ENCODE measurements around the gene NALCN.

NALCN gene

DNA sequence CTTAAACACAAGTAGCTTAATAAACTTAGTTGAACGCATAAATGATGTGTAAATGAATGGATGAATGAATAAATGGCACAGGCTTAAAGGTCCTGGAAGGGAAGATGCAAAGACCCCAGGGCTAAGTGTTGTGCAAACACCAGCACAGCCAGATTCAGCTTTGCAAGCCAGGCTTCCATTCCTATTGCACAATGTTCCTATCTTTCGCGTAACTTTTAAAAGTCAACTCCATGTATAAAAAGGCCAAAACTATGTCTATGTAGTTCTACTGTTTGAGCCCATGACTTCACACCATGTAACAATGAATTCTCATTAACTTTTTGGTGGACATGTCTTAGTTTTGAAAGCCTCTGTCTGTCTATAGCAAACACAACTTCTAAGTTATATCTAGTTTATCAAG is 226.0 kb downstream of the NALCN start:
- no peak for DNase-seq

DNA sequence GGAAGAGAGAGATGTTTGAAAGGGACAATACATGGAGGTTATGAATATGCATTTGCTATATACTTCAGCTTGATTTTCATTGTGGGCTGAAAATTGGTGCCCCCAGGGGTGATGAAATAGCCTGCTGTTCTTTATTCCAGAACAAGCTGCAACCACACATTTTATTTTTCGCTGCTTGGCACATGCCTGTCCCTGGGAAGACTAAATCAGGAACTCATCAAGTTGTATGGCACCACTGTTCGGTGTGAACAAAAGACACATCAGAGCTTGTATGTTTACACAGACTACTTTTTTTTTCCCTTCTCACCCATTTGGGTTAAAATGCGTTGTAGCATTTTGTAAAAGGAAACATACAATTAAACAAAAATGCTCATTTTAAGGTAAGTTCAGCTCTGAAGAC is 230.7 kb downstream of the NALCN start:
- DNase-seq, result no peak

DNA sequence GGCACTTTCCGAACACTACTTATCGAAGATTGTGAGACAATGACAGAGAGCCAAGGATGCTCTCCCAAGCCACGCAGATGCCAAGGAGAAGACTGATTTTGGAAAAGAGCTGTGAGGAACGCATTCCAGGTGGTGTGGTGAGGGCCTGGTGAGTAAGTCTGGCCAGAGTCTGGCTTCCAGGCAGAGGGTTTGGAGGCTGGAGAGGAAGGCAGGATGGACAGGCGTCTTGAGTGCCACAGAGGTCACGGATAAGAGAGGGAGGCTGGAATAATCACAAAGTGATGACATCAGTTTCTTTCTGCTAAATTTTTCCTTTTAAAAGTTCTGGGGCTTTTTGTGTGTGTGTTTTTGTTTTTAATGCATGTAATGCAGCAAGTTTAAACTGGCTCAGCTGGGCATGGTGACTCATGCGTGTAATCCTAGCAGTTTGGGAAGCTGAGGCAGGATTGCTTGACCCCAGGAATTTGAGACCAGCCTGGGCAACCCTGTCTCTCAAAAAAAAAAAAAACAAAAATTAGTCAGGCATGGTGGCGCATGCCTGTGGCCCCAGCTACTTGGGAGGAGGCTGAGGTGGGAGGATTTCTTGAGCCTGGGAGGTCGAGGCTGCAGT is 235.1 kb downstream of the NALCN start:
- no peak for DNase-seq

DNA sequence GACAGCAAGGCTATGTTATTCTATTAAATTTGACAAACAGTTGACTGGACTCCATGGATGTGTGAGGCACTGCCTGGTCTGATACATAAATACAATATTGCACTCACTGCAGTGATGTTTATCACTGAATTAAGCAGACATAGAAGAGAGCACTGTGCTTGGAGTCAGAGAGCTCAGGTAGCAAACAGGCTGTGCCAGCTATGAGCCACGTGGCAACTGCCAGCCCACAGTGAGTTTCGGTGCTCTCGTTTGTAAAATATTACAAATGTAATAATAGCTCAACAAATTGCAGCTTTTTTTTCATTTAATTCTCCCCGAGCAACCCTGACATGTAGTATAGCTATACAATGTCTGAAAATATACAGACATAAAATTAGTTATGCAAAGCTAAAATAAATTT is 237.3 kb downstream of the NALCN start:
- DNase-seq, result no peak

DNA sequence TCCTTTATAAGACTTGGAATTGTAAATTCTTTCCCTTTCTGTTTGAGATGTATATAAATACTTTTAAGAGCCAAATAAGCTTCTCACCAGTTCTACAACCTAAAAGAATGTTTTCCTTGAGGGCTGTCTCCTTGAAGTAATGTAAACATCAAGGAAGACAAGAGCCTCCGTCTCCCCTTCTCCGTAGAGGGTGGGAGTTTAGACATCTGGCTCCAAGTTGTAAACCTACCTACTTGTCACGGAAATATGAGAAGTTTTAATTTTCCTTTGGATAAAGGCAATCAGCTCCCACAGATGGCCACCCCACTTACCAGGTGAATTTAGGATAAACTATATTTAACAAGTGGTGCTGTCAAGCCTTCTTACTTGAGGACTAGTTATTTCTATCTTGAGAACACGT is 237.9 kb downstream of the NALCN start:
- no peak for DNase-seq

DNA sequence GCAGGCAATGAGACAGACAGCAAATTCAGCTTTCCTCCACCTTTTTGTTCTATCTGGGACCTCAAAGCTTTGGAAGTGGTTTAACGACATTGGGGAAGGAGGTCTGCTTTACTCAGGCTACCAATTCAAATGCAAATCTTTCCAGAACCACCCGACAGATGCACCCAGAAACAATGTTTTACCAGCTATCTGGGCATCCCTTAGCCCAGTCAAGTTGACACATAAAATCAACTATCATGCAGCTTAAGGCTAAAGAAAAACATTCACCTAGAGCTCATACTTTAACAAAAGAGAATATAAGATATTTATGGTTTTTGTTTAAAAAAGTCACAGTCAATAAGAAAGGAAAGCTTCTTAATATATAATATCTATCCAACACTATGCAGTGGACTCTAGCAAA is 246.0 kb downstream of the NALCN start:
- DNase-seq, result no peak

DNA sequence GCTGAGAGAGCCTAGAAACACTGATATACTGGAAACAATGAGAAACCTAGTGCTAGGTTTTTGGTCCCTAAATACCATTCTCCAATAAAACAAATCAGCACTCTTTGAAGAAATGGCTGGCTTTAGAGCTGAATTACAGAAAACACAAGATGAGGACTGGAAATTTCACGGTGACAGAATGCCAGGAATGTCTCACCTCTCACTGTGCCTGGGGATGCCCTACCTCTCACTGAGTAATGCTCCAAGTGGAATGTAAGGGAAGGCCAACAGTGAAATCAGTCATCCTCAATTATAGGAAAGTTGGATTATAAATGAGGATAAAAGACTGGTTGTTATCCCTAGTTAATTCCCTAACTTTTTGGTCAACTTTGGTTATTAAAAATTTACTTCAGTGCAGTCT is 259.0 kb downstream of the NALCN start:
- no peak for DNase-seq

DNA sequence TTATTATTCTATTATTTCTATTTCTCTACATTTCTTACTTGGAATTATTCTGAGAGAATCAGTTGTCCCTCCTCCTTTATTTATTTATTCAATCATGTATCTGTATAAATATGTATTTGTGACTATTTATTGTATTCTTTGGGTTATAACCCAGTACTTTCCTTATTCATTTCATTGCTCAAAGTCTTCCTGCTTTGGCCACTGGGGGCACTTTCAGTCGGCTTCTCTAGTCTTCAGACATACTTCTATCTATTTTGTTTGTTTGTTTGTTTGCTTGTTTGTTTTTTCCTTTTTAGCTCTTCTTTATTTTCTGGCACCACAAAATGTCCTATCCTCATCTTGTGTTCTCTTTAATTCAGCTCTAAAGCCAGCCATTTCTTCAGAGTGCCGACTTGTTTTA is 260.4 kb downstream of the NALCN start:
- DNase-seq, result no peak

DNA sequence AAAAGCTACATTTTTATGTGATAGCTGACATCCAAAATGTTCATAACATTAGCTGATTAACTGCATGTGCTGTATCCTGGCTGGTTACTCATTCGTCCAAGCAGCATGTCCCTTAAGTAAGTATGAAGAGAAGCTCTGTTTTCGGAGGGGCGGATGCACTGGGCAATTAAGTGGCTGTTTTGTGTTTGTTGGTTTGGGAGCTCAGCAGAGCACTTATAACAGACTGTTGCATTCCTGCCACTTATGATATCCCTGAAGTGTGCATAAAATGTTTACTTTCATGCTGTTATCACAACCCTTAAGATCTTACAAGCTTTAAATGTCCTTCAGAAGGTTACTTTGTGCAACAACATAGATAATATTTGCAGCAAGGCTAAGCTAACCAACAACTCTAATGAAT is 264.1 kb downstream of the NALCN start:
- DNase-seq, result no peak

DNA sequence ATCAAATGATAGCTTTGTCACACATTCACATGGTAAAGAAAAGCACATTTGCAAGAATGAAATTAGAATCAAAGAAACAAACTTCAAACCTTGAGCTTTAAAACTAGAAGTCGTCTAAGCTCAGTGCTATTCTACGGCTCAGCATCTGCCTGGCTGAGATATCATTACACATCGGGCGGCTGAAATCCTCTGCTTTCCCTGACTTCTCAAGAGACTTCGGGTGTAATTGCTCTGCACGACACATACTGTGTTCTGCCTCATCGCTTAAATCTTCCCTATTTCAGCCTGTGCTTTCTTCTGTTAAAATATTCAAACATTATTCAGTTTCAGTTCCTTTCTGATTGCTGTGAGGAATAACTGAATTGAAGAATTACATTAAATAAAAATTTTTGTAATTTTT is 265.3 kb downstream of the NALCN start:
- DNase-seq, result no peak

DNA sequence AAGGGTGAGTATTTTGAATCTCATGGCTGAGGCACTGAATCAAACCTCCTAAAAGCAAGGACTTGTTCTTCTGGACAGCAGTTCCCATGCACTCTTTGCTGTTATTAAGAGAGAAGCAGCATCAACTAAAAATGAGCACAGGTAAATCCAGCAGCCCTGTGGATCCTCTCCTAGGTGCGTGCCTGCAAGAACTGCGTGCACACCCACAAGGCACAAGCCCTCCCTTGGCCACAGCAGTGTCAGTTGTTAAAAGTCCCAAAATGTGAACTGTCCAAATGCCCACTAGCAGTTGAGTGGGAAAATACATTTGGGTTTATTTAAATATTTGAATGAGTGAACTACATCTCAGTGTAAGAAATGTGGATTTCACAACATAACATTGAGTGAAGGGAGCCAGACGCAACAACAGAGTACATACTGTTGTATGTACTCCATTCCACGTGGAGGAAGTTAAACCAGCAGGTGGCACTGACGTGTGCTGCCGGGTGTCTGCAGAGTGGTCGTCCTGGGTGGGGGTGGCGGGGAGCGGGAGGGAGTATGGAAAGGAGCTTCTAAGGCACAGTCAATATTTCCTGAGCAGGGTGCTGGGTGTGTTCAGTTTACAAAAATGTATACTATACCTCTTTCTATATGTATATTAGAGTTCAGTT is 266.4 kb downstream of the NALCN start:
- no peak for DNase-seq

DNA sequence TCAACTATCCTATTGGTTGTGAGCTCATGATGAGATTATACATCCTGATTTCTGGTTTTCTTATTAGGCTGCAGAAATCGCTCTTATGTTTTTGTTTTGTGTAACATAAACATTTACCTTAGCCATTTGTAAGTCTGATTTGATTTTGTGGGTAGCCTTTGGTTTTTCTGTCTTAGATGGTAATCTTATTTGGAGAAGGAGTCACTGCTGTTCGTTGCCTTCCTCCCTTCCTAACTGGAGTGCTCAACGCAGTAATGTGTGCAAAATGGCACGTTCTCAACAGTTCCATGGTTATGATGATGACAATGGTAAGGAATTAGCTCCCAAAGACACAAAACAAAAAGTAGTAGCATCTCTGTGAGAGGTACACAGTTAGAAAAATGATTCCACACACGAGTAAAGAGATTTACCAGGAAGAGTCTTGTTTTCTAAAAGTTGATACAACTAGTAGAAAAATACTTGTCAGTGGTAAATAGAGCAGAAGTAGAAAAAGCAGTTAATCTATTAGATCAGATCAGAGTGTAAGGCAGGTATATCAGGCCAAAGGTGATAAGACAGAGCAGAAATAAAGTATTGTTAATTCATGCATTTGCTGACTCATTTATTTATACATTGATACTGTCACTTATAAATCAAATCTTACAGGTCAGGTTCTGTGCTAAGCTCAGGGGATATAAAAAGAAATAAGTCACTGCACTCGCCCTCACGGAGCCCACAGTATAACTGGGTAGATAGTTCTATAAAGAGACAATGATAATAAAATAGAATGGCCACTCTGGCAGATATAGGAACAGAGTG is 270.0 kb downstream of the NALCN start:
- DNase-seq, result no peak

DNA sequence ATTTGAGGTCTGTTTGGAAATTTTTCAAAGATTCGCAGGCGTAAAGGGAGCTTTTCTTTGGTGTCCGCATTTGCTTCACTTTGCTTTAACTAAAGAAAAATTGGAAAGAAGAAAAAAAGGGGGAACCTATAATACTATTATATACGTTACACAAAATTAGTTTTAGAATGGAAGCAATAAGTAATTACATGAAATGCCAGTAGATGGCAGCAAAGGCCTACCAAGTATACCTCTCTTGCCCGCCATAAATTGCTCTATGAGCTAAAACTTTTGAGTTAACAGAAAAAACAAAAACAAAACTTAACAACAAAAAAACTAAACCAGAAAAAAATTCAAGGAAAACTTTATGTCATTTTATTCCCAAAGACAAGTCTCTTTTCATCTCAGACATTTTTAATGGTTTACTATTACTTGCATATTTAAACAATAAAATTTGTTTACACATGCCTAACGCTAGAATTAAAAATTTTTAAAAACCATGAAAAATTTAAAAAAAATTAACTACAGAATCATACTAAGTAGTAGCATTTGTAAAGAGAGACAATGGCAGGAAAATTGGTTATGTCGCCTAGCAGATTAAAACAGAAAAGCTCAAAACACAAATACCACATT is 271.4 kb downstream of the NALCN start:
- peak; percentile 15 for DNase-seq

DNA sequence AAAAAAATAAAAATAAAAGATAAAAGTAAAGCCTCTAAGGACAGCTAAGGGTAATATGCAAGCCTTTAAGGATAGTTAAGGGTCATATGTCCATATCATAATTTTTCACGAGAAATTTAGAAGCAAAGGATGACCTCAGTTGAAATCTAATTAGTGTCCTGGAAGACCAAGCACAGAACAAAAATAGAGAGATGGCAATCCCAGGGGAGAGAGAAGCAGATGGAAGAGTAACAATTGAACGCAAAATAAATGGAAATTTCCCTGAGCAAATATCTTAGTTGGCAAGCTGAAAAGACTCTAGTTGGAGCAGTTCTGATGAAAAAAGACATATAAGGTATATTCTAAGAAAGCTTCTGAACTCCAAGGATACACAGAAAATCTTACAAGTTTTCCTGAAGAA is 275.4 kb downstream of the NALCN start:
- no peak for DNase-seq

DNA sequence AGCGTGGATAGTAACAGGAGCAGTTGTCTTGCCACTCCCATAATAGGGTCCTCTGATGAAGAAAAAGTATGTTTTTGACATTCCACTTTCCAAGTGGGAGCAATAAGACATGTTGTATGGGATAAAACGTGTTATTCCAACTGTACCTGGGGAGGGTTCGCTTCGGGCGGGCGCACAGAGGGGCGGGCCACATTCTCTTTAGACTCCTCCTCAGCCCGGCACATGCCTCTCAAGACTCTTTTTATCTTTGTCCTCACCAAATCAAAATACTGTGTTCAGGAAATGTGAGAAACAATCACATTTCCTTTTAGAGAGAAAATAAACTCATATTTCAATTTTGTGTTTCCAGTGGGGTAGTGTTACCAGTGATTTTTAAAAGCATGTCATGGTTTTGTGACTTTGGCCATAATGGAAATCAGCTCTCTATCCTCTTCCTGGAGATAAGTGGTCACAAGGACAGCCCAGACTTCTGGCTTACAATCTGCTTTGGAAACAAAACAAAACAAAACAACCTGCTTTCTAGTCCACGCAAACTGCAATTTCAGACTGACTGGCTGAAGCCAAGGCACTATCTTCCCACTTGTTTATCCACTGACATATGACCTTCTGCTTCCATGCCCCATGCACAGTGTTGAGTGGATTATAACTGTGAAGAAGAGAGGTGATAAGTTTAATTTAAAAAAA is 276.1 kb downstream of the NALCN start:
- DNase-seq, result no peak

DNA sequence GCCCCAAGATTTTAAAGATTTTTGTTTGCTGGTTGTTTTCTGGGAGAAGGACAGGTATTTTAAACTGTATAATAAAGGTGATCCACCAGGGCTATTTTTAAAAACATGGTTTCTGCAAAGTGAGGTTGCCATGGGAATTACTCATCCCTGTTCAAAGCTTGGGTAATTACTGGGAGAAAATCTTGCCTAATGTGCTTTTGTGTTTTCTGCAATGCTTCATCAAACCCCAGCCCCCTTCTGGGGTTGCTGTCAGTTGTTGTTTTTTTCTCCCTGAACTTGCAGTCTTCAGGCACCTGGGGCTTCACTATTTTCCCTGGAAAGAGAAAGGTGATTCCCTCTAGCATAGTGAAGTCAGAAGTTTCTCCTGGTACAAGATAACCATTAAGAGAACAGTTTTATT is 277.2 kb downstream of the NALCN start:
- no peak for DNase-seq

DNA sequence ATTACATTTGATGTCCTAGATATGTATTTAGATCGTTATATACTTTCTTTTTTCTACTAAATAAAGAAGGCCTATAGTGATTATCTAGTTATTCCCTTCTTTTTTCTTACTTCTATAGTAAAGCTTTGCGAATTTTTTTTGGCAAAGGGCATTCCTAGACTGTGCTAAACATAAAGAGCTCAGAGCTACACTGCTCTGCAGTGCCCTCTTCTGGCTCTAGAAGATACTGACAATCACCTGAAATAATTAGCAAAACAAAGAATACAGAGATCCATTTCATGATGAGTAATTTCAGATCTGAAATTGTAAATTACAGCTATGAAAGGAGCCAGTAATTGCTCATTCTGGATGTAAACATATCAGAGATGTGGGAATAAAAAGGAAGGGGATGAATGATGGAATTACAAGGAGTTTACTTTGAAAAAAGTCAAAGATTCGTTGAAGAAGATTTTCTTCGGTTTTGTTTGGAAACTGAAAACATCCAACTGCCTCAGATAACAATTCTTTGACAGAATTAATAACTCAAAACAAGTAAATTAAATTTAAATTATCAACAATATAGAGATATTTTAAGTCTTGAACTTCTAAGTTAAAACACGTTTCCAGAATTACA is 288.5 kb downstream of the NALCN start:
- no peak for DNase-seq

DNA sequence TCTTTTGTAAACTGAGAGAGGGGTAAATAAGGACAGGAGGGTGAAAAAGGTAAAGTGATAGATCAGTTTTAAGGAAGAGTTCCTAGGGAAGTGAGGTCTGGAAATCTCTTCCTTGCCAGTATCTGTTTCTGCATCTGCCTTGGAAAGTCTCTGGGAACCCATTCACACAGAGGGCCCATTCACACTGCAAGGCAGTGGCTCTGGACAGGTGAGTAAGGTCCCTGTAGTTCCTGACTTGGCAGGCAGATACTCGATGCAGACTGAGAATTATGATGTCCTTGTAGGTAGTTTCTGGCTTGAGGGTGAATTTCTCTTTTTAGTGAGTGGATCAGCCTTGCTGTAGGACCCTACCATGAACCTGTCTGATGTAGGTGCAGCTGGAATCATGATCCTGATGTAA is 293.3 kb downstream of the NALCN start:
- no peak for DNase-seq

DNA sequence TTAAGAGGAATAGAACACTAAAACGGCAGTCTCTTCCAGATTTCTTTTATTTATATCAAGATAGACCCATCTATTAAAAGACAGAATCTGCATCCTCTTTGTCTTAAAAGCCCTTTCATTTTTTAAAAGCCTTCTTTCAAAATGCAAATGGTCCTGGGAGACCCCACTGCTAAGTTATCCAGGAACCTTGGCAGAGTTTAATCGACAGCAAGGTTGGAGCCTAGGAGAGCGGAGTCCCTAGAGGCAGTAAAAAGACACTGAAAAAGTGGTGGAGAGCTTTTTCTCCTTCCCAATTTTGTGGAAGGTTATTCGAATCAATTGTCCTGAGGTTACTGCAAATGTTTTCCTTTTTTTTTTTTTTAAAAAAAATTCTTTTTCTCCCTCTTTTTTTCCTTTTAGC is 294.7 kb downstream of the NALCN start:
- DNase-seq, result no peak

DNA sequence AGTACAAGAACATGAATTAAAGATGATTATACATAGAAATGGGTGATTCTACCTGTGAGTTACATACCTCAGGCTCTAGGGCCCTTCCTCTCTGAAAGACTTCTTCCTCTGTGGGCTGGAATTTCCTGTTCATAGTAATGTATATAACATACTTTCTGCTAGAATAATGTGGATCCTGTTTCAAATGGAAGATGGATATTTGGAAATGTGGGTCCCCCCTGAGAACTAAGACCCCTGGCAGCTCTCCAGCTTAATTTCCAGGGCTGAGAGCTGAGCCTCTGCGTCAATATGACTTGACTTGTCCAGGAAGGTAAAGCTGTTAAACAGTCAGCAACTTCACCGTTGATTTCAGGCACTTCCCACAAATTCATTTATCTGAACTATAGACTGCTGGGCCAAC is 296.3 kb downstream of the NALCN start:
- DNase-seq, result no peak

DNA sequence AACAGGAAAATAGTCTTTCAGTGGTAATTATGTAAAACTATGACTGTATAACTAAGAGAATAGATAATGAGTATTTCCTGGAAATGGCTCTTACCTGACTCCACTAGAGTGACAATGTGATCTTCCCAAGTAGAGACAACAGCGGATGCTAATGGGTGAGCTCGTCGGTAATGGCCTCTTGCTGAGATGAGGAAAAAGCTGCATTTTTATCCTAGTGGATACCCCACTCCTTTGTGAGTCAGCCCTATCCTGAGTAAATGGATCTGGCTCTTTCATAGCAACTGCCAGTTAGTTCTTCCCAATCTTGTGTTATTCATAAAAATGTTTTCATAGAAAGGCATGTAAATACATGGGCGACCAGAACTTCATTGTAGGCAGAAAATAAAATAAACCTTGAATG is 299.5 kb downstream of the NALCN start:
- DNase-seq, result no peak

DNA sequence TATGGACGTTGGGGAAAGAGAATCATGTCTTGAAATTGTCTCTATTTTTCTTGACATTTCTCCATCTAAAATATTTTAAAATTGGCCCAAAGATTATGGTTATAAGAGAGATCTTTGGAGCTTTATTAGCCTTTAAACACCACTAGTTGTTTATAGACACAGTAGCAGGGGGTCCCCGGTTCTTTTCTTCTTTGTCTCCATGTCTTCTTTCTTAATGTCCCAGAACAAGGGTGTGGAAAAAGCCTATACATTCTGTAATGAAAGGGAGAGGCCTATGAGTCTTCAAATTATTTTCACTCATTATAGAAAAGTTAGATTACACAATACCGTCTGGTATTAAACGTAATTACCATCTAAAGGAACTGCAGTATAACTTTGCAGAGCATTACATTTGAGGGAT is 300.0 kb downstream of the NALCN start:
- no peak for DNase-seq

DNA sequence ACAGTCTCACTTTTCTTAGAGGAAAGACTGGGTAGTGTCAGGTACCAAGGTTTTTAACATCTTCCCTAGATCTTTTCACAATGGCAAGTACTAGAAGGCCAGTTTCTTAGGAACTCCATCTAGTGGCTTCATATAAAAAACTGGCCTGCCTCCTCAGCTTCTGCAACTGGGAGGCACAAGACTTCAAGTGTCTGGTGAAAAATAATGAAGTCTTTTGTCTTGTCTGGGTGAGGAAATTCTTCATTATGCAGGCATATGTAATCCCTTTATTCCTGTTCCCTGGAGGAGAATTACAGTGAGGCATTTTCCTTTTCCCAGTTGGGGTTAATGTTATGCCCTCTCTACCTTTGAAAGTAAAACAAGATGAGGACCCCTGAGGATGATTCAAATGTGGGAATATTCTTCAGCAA is 300.5 kb downstream of the NALCN start:
- DNase-seq, result no peak
